Dendritic cell treated with granulocyte-macrophage colony-stimulating factor and Interleukin-4, amounts not matched to agents 40 ng/mL and 50 ng/mL, for 4 days (primary cell): Measurements from ENCODE around the gene SYTL2.
"Not testable (repeated sequence)": the region's sequence is repeated elsewhere in the genome, so short reads cannot be mapped to it uniquely, and the experiment has no call there.

Experiments
- H3K27ac Mint-ChIP-seq: one replicate; pipeline ENCODE4 v1.8.0; 2022; ENCODE audit warnings: mild to moderate bottlenecking, mixed read lengths
- H3K27me3 Mint-ChIP-seq: one replicate; pipeline ENCODE4 v1.8.0; 2022; ENCODE audit warnings: mild to moderate bottlenecking, mixed read lengths
- H3K36me3 Mint-ChIP-seq: one replicate; pipeline ENCODE4 v1.8.0; 2022; ENCODE audit warnings: low read depth, mixed read lengths
- H3K4me1 Mint-ChIP-seq: one replicate; pipeline ENCODE4 v1.8.0; 2022; ENCODE audit warnings: low read depth, mixed read lengths
- H3K4me3 Mint-ChIP-seq: one replicate; pipeline ENCODE4 v1.8.0; 2022; ENCODE audit warnings: mild to moderate bottlenecking, moderate library complexity, mixed read lengths
- H3K9me3 Mint-ChIP-seq: one replicate; pipeline ENCODE4 v1.8.0; 2022; ENCODE audit warnings: mixed read lengths
- intact Hi-C: fragments of 100-400 bp; cut with micrococcal nuclease; formaldehyde crosslinking; loops from one replicate; pipeline ENCODE4 v1.15.0; 2022

Gene SYTL2

GRCh38 chr11:85656777-85657176 is 154.2 kb downstream of the SYTL2 start:
- H3K4me1 Mint-ChIP-seq: peaks cover 26% of the 10 kb centered on the region

GRCh38 chr11:85654343-85654742 is 156.6 kb downstream of the SYTL2 start:
- H3K9me3 Mint-ChIP-seq, H3K27me3 Mint-ChIP-seq, H3K27ac Mint-ChIP-seq, H3K4me3 Mint-ChIP-seq, intact Hi-C loops: not testable (repeated sequence)
- peaks cover 62% of the 10 kb centered on the region for H3K36me3 Mint-ChIP-seq
- H3K4me1 Mint-ChIP-seq: peaks cover 12% of the 10 kb centered on the region

More at GRCh38 chr11:85656777-85657176, 154.2 kb downstream of the SYTL2 start:
- intact Hi-C loops: no loop called here
- no peak overlapping the region for H3K27ac Mint-ChIP-seq
- H3K9me3 Mint-ChIP-seq: no peaks in the 10 kb centered on the region
- no peaks in the 10 kb centered on the region for H3K27me3 Mint-ChIP-seq
- peaks cover 74% of the 10 kb centered on the region for H3K36me3 Mint-ChIP-seq
- no peak overlapping the region for H3K4me3 Mint-ChIP-seq

DNA sequence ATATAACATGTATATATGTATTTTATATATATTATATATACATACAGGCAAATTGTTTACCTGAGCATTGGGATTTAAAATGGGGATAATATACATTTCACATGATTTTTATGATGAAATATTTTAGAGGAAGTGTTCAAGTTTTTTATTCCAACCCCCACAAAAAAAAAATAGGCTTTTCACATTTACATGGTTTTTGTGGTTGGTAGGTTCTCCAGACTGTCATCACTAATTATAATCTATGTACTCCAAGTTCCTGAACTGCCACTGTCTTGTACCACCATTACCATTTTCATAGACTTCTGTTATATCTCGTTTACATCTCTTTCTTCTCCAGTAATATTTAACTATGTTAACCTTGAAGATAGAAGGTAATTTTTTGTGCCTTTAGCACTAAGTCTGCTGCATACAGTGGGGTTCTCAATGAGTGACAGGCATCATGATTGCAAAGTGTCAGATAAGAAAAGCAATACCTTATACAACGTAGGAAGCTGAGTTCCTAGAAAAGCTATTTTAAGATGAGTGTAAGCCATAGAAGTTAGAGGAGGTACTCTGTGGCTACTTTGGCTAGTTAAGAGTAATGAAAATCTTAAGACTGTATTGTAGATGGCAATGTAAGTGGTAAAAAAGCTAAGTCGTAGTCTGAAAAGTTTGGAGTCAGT is 158.0 kb downstream of the SYTL2 start:
- Mint-ChIP-seq H3K27ac (no peak overlapping the region), H3K36me3 (peaks cover 50% of the 10 kb centered on the region), H3K4me1 (peaks cover 12% of the 10 kb centered on the region), H3K27me3 (no peaks in the 10 kb centered on the region), H3K4me3 (no peak overlapping the region), H3K9me3 (no peaks in the 10 kb centered on the region)
- intact Hi-C loops: no loop called here

- intact Hi-C loops: no loop called here
- H3K9me3 Mint-ChIP-seq: no peaks in the 10 kb centered on the region
- no peak overlapping the region for H3K4me3 Mint-ChIP-seq
- H3K27ac Mint-ChIP-seq: no peak overlapping the region
- peaks cover 12% of the 10 kb centered on the region for H3K4me1 Mint-ChIP-seq
- peaks cover 42% of the 10 kb centered on the region for H3K36me3 Mint-ChIP-seq
- no peaks in the 10 kb centered on the region for H3K27me3 Mint-ChIP-seq
These were observed 159.8 kb downstream of the SYTL2 start for GRCh38 chr11:85651118-85651517.

DNA sequence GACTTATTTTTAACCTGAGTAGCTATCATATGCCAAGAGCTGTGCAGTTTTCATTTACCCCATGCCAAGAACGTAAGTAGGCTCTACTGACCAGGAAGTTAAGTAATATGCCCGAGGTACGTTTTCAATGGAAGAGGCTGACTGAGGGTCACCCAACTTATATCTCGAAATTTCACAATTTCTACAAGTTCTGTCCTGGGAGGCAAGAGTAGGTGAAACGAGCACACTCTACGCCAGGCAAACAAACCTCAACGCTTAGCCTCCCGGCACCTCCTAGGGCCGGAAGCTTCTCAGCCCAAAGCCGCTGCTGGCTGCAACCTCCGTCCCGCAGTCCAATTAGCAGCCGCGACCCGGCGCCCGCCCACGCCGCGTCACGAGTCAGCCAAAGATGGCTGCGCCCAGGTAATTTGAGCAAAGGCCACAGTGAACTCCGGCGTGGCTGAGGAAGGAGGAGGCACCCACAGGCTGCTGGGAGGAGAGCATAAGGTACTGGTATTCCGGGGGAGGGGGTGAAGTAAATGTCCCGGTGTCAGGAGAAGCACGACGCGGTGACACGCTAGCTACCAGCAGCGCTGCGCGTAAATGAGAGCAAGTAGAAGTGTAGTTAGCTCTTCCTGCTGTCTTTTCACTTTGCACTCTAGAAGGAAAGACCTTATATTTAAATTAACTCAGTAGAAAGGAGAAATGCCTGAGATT is 163.2 kb downstream of the SYTL2 start, which contains the start of gene TMEM126A:
Gene TMEM126A, plus strand, starts transcription at position 364 of the 696 bp plus-strand sequence. CDS start 2,289 bp downstream, outside the sequence.
- H3K36me3 Mint-ChIP-seq: peaks cover 24% of the 10 kb centered on the region
- peaks cover 6% of the 10 kb centered on the region for H3K4me1 Mint-ChIP-seq
- H3K27ac Mint-ChIP-seq: peak within 1 kb of the TSS; percentile 88
- H3K27me3 Mint-ChIP-seq: peaks cover 23% of the 10 kb centered on the region
- intact Hi-C loops: loop anchor here (1.0 to 2.0 kb wide), 3 partner anchors 17 to 655 kb away; partner anchors contain the start of genes HIKESHI and TMEM126B
- H3K4me3 Mint-ChIP-seq: peak within 1 kb of the TSS; percentile 95
- no peaks in the 10 kb centered on the region for H3K9me3 Mint-ChIP-seq

DNA sequence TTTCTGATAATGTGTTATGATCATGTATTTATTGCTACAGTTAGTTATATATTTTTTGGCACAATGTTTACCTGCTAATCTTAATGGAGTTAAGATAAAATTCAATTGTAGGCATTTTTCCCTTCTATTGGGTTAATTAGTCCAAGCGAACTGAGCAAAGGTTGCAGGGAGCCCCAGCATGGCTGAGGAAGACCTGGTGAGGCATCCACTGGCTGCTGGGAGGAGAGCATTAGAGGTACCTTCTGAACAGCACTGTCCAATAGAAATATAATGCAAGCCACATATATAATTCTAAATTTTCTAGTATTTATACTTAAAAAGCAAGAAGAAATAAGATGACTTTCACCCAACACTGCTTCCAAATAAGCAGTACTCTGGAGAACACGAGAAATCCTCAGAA is 163.9 kb downstream of the SYTL2 start:
- Mint-ChIP-seq H3K4me3 (peak overlapping the region; percentile 95), H3K27ac (peak overlapping the region; percentile 88), H3K27me3 (peaks cover 29% of the 10 kb centered on the region), H3K36me3 (peaks cover 20% of the 10 kb centered on the region), H3K4me1 (peaks cover 6% of the 10 kb centered on the region), H3K9me3 (no peaks in the 10 kb centered on the region)
- intact Hi-C loops: loop anchor here (1.0 to 2.0 kb wide), 2 partner anchors 19 to 656 kb away; partner anchors contain the start of genes HIKESHI and TMEM126B
